Psoas muscle (tissue), 8 donors: ENCODE data around the gene NUP93. TPM values are rescaled to one million over a fixed set of nuclear protein-coding genes. Genes with fewer than 3 reads are reported as not detected.

Source experiments
- ATAC-seq, 4 donors: fragments of 200-7000 bp; cut with Tn5 transposase; one replicate each; pipeline ENCODE4 v1.9.1; 2020; ENCODE audit warnings: moderate library complexity in 3 of 4, mild to moderate bottlenecking in 2 of 4
- DNase-seq, 2 donors: peaks; one replicate each; pipeline ENCODE4 v3.0.0-alpha.2; 2020
- H3K27ac ChIP-seq: fragments of 200-600 bp; one replicate; pipeline ENCODE4 v1.8.0; 2022
- H3K27me3 ChIP-seq, 3 donors: fragments of 200-600 bp in 1 of 3; one replicate each; pipeline versions ENCODE4 v1.6.1 to v1.8.0; 2013 to 2022; ENCODE audit warnings: low read length in 2 of 3, mild to moderate bottlenecking in 2 of 3, moderate library complexity in 1 of 3; ENCODE audit not compliant: insufficient read depth in 3 of 3
- H3K36me3 ChIP-seq, 2 donors: fragments of 200-600 bp in 1 of 2; one replicate each; pipeline versions ENCODE4 v1.6.1 to v1.8.0; 2013 to 2022; ENCODE audit warnings: low read depth in 1 of 2, mild to moderate bottlenecking in 1 of 2, moderate library complexity in 1 of 2; ENCODE audit not compliant: insufficient read depth in 1 of 2
- H3K4me1 ChIP-seq: fragments of 200-600 bp; one replicate; pipeline ENCODE4 v1.8.0; 2022
- H3K4me3 ChIP-seq: fragments of 200-600 bp; one replicate; pipeline ENCODE4 v1.8.0; 2022; ENCODE audit warnings: mild to moderate bottlenecking
- H3K9me3 ChIP-seq: fragments of 200-600 bp; one replicate; pipeline ENCODE4 v1.8.0; 2022
- whole genome bisulfite sequencing, 3 donors: extraction: QIAGEN DNeasy Blood & Tissue Kit; methylation state at CpG; one replicate each; pipeline versions ENCODE4 v1.1.6 to v1.1.7; 2013; 5-methylcytosine and 5-hydroxymethylcytosine counted together
- intact Hi-C, 2 donors: fragments of 100-400 bp; cut with DNase I; formaldehyde crosslinking; loops; one replicate each; pipeline versions ENCODE4 v1.11.0 to v1.14.2; 2022
- polyA plus RNA-seq, 3 donors: library from polyadenylated mRNA; stranded (reverse); fragments of 200-250 nt; gene quantifications; one replicate each; pipeline ENCODE4 v1.2.3, GENCODE V29; 2013
- total RNA-seq, 4 donors: library from RNA; stranded (reverse); fragmentation: NEBNext Ultra II Directional in 2 of 4; extraction: Animal tissue kit (Norgen Biotek cat#: 25700) in 2 of 4; gene quantifications; one replicate each; pipeline versions ENCODE4 v1.2.1 to v1.2.4, GENCODE V29; 2021 to 2023
- TF ChIP-seq, protein P1 (sequence below): fragments of 200-600 bp; IDR thresholded peaks from one replicate; pipeline ENCODE4 v1.8.0; 2022; ENCODE audit warnings: antibody characterized with exemption
- donor health status: healthy with polysubstance abuse.
- donor health status: DM: no; HTN: no; CAD: no; lungs with moderate emphysema.
- donor health status: Bipolar disorder and iron deficiency.
- donor health status: healthy.
- donor health status: DM: yes; HTN: yes; CAD: no.
- donor health status: DM: no; HTN: no; CAD: no.
- donor health status: DM: no; HTN: no; CAD: no.
- donor health status: DM: yes; HTN: yes; CAD: no.

NUP93 gene
- total and polyA plus RNA-seq, 7 donors, result 16.5 to 44.3 (median 25.5) TPM

DNA sequence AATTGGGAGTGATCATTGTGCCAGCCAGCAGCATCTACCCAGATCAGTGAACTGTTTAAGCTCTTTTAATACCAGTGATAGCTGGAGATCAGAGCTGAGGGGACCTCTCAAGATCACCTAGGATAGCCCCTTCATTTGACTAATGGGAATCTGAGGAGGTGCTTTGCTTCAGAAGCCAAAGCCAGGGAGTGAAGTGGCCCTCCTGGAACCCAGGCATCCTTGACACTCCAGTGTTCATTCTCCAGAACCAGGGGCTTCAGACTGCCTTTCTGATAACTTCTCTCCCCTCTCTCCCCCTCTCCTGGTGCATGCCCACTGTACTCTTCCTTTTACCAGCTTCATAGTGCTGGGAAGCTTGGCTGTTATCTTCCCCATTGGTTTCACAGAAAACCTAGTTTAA, 87.1 kb downstream of the NUP93 start:
- TF ChIP-seq, protein P1, sequence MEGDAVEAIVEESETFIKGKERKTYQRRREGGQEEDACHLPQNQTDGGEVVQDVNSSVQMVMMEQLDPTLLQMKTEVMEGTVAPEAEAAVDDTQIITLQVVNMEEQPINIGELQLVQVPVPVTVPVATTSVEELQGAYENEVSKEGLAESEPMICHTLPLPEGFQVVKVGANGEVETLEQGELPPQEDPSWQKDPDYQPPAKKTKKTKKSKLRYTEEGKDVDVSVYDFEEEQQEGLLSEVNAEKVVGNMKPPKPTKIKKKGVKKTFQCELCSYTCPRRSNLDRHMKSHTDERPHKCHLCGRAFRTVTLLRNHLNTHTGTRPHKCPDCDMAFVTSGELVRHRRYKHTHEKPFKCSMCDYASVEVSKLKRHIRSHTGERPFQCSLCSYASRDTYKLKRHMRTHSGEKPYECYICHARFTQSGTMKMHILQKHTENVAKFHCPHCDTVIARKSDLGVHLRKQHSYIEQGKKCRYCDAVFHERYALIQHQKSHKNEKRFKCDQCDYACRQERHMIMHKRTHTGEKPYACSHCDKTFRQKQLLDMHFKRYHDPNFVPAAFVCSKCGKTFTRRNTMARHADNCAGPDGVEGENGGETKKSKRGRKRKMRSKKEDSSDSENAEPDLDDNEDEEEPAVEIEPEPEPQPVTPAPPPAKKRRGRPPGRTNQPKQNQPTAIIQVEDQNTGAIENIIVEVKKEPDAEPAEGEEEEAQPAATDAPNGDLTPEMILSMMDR, result no peak
- H3K4me1 ChIP-seq, result no peaks in the 10 kb centered on the region
- no peaks in the 10 kb centered on the region for H3K27me3 ChIP-seq
- intact Hi-C loops, result no loop called here
- peaks cover 0 to 34% of the 10 kb centered on the region in 2 donors for H3K36me3 ChIP-seq
- no peaks in the 10 kb centered on the region for H3K9me3 ChIP-seq
- DNase-seq, result no peak
- ATAC-seq, result no peak
- H3K4me3 ChIP-seq, result no peak overlapping the region
- H3K27ac ChIP-seq, result no peak overlapping the region

DNA sequence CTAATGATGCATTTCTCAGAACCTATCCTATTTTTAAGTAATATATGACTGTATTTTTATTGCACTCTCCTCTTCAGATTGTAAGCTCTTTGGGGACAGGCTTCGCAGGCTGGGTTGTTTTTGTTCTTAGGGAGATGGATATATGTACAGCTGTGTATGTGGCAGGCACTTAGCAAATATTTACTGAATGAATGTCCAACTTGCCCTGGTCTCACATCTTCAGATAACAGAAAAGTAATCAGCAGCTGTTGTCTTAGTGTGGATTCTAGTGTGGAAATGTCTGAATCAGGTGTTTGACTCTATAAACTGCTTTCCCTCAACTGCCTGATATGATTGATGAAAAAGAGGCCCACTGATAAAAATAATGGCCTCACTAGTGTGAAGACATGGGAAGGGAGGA, 88.0 kb downstream of the NUP93 start:
- Histone ChIP-seq H3K9me3 (no peaks in the 10 kb centered on the region), H3K36me3 (peaks cover 0 to 38% of the 10 kb centered on the region in 2 donors), H3K27me3 (no peaks in the 10 kb centered on the region), H3K4me1 (no peaks in the 10 kb centered on the region), H3K4me3 (no peak overlapping the region), H3K27ac (no peak overlapping the region)
- ATAC-seq (no peak), DNase-seq (no peak)
- 95 to 98% (median 96%) methylated on average over 1 of the region's 1 CpG for WGBS, 3 donors
- TF ChIP-seq, protein P1, result no peak
- intact Hi-C loops, result no loop called here

DNA sequence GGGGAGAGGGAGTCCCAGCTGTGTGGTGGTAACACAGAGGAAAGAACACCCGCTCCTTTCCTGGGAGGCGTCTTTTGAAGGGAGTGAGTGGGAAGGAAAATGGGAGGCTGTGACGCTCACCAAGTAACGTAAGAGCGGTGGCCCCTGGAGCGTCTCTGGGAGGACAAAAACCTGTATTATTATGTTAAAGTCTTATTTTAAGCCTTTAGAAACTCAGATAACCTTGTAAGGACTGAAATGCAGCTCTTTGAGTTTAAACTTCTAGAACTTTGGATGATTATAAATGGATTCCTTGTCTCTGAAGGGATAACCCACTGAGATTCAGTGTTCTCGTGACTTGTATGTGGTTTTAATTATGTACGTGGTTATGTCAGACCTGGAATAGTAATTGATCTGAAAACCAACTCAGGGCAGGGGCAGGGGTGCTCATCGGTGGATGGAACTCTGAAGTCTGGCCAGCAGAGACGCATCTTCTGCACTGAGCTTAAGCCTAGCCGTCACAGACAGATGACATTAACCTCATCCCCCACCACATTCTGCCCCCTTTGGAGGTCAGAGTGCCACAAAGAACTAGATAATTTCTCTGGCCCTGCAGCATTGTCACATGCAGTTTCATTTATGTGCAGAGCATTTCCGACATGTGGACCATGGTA, 93.3 kb downstream of the NUP93 start:
- 93 to 94% (median 94%) methylated on average over 12 of the region's 12 CpGs for WGBS, 3 donors
- no peak for ATAC-seq
- intact Hi-C loops, result no loop called here
- no peak for DNase-seq
- H3K27me3 ChIP-seq, result no peaks in the 10 kb centered on the region
- no peak overlapping the region for H3K4me3 ChIP-seq
- no peak overlapping the region for H3K27ac ChIP-seq
- H3K4me1 ChIP-seq, result no peaks in the 10 kb centered on the region
- TF ChIP-seq, protein P1, result no peak
- H3K36me3 ChIP-seq, result peaks cover 0 to 64% of the 10 kb centered on the region in 2 donors
- no peaks in the 10 kb centered on the region for H3K9me3 ChIP-seq

DNA sequence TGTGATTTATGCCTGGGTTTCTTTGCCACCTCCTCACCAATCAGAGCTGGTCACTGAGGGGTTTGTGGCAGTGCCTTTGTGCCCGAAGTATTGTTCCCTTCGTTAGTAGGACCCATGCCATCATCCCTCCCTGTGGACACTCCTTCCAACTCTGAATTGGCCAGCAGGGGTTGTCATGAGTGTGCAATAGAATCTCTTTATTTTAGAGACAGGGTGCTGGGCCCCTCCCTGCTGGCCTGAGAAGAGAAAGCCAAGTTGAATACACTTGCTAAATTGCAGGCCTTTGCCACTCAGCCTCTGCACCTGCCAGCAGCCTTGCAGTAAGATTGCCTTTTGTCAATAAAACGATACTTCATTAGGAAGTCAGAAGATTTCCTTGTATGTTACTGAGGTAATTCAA, 94.4 kb downstream of the NUP93 start:
- 24 to 43% (median 29%) methylated on average over 3 of the region's 3 CpGs for WGBS, 3 donors
- no peaks in the 10 kb centered on the region for H3K4me1 ChIP-seq
- no peaks in the 10 kb centered on the region for H3K9me3 ChIP-seq
- no peak overlapping the region for H3K4me3 ChIP-seq
- peaks cover 0 to 61% of the 10 kb centered on the region in 2 donors for H3K36me3 ChIP-seq
- ATAC-seq, result peak; percentile 37 to 90 (median 72)
- H3K27ac ChIP-seq, result no peak overlapping the region
- no peak for DNase-seq
- H3K27me3 ChIP-seq, result no peaks in the 10 kb centered on the region
- intact Hi-C loops, result no loop called here
- TF ChIP-seq, protein P1, result no peak

DNA sequence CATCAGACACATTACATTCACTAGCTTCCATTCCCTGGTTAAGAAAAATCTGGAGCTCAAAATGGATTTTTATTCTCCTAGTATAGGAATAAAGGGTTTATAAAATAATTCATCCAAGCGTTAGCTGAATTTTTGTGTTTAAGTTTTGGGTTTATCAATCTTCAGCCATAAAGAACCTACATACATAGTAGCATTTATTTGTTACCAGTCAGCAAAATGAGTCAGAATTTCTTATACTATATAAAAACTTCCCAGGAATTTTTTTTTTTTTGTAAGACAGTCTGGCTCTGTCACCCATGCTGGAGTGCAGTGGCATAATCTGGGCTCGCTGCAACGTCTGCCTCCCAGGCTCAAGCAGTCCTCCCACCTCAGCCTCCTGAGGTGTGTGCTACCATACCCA, 94.9 kb downstream of the NUP93 start:
- no peaks in the 10 kb centered on the region for H3K9me3 ChIP-seq

More for the DNA sequence above, 94.9 kb downstream of the NUP93 start:
- TF ChIP-seq, protein P1, result no peak
- ATAC-seq (no peak), DNase-seq (no peak)
- intact Hi-C loops, result no loop called here
- H3K4me3 ChIP-seq, result no peak overlapping the region
- no peaks in the 10 kb centered on the region for H3K4me1 ChIP-seq
- H3K27ac ChIP-seq, result no peak overlapping the region
- no peaks in the 10 kb centered on the region for H3K27me3 ChIP-seq
- 94 to 96% (median 96%) methylated on average over 3 of the region's 3 CpGs for WGBS, 3 donors
- peaks cover 0 to 61% of the 10 kb centered on the region in 2 donors for H3K36me3 ChIP-seq
